ENCODE measurements around the gene DHX38.
"Not testable (repeated sequence)": the region's sequence is repeated elsewhere in the genome, so short reads cannot be mapped to it uniquely, and the experiment has no call there.

DHX38 gene

DNA sequence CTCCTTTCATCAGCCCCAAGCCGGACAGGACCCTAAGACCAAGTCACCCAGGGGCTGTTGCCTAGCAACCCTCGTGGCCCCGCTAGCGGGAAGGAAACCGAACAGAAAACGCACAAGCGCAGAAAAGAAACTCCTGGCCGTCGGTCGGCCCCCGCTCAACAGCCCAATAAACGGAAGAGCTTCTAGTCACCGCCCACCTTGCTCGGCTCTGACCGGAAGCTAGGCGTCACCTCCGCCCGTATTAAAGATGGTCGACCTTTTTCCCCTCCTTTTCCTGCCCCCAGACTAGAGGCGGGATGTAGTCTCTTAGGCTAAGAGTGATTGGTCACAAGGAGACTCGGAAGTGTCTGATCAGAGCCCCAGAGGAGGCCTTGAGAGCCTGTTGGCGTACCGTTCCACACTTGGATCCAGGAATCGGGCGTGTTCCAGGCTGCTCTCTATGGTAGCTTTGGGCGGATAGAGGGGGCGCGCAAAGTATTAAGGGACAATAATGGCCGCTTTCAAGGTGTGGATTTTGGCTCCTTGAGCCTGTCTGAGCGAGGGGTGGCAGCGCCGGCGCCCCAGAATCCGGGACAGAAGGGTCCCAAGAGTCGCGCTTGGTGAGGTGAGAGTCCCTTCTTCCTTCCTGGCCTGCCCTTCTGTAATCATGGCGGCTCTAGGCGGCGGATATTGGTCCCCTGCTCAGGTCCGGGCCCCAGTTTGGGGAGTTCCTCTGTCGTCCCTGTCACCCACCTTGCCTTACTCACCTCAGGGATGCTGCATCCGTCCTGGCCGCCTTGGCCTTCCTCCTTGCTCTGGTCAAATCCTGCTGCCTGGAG lies at the start of gene DHX38, which contains the start of gene TXNL4B:
DHX38 (plus strand) TSS at position 400 of the 818 bp plus-strand sequence. CDS start 2,311 bp downstream, outside the sequence.
TXNL4B (minus strand) TSS at position 173 of the 818 bp plus-strand sequence. CDS start 2,871 bp downstream, outside the sequence.
- DNase-seq (ENCODE audit: low read depth in 2 of 2), result peak; percentile 90 to 91

DNA sequence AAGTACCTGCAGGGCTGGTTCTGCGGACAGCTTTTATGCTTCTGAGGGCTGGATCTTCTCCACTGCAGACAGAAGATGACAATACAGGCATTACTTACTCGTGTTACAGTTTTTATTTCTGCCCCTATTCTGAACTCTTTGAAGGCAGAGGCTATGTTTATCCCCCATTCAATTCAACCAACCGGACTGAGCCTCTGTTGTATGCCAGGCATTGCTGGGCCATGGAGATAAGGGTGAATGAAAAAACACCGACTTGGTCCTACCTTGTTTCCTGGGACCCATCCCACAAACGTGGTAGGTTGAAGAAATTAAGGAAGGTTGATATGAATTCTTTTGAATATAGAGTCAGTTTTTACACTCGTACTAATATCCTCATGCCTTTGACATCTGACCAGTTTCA lies 49.4 kb upstream of the DHX38 start:
- DNase-seq (ENCODE audit: low read depth in 2 of 2), result no peak

DNA sequence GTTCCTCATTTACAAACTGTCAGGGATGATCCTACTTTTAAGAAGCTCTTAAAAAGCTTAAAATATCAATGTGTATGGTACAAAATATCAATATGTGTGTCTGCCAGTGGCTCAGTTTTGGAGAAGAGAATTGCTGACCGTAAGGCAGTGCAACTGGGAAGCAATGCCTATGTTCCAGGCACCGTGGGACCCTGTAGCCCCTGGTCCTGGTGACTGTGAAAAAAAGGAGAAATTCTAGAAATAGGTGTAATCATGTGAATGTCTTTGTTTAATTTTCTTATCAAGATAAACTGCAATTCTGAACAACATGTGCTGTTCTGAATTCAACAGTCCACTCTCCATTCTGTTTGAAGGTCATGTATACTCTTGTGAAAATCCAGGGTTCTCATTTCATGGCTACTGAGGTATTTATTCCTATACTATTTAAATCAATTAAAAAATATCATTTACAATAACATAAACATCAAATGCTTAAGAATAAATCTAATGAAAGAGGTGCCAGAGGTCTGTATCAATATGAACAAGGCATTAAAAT lies 48.8 kb upstream of the DHX38 start:
- no peak for DNase-seq (ENCODE audit: low read depth in 2 of 2)

DNA sequence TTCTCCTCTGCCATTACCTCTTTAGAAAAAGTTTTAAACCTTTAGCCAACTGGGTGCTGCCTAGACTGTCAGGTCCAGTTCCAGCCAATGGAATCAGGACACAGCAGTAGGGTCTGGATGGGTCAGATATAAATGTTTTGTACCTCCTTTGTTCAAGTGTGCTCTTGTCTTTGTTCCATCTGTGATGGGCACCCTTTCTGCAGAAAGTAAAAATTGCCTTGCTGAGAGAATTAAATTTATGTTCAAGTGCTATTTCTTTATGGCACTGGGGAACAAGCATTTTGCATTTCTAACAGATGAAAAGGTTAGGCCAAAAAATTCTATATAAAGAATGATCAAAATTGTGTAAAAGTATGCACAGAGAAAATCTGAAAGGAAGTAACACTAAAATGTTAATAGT lies 44.5 kb upstream of the DHX38 start:
- no peak for DNase-seq (ENCODE audit: low read depth in 2 of 2)

DNA sequence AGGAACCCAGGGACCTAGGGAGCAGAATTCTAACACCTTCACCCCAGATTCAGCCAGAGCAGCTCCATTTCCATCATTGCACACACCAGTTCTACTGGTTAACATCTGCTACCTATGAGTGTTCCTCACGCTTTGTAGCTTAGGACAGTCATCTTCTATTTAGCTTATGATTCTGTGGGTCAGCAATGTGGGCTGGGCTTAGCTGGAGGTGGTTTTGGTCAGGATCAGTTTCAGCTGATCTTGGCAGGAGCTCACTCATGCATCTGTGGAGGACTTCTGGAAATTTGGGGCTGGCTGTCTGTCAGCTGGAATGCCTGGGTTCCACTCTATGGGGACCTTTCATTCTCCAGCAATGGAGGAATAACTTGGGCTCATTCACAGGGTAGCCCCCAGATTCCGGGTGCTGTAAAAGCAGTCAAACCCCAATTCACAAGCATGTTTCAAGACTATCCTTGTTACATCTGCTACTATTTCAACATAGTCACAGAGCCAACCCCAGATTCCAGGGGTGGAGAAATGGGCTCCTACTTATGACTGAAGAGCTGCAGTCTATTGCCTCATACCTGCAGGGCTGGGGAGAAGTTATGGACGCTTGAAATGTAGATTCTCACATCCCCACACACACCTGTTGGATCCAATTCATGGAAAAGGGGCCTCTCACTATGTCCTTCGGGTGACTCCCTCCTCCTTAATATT lies 42.7 kb upstream of the DHX38 start:
- DNase-seq (ENCODE audit: low read depth in 2 of 2), result no peak

DNA sequence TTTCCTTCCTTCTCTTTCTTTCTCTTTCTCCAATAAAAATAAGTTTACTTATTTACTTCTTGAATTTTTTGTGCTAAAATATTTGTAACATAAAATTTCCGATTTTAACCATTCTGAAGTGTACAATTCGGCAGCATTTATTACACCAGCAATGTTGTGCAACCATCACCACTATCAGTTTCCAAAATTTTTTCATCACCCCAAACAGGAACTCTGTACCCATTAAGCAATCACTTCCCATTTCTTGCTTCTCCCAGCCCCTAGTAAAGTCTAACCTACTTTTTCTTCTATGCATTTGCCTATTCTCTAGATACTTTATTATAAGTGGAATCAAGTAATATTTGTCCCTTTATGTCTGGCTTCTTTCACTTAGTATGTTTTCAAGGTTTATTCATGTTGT lies 41.8 kb upstream of the DHX38 start:
- no peak for DNase-seq (ENCODE audit: low read depth in 2 of 2)

DNA sequence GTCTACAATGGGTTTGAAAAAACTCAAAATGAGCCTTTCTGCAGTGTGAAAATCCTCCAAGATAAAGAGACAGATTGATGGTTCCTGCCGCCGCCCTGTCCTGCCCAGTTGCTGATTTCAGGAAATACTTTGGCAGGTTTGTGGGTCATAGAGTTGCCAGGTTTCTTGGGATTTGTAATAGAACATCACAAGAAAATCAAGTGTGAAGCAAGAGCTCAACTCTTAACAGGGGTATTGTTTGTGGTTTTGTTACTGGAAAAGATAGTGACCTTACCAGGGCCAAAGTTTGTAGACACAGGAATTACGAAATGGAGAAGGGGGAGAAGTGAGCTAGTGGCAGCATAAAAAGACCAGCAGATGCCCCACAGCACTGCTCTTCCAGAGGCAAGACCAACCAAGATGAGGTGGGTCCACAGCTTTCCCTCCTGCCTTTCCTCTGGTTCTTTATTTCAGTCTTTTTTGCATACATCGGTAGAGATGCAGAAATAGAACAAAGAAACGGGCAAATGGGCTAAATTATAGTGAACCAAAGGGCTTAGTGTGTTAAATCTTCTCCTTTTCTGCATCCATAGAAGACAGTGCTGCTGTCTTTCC lies 39.3 kb upstream of the DHX38 start, which contains the start of gene HP:
HP (plus strand) TSS at position 252 of the 594 bp plus-strand sequence; CDS start at position 400, 148 bp downstream.
- DNase-seq (ENCODE audit: low read depth in 2 of 2), result not testable (repeated sequence)

DNA sequence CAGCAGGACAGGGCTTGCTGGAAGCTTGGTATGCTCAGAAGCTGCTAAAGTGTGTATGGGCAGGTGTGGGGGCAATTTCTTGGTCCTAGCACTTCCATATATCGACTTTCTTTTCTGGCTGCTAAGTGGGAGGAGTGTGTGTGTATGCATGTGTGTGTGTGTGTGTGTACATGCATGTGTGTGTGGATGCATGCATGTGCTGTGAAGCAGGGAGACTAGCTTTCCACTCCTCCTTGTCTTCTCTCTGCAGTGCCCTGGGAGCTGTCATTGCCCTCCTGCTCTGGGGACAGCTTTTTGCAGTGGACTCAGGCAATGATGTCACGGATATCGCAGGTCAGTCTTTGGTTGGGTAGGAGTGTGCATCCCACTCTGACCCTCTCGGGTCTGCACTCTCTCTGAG lies 37.7 kb upstream of the DHX38 start:
- no peak for DNase-seq (ENCODE audit: low read depth in 2 of 2)

DNA sequence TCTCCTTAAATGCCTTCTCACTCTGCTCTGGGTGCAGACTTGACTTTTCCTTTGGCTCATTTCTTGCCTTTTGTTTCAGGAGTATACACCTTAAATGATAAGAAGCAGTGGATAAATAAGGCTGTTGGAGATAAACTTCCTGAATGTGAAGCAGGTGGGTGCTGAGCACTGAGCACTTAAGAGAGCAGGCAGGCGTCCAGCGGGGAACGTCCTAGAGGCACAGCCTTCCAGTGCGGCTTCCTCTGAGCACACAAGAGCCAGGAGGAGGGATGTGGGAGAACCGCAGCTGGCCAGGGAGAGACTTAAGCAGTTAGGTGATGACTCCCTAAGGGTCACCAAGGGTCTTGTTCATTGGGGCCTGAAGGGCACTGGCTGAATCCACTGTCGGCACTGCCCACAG lies 36.3 kb upstream of the DHX38 start:
- DNase-seq (ENCODE audit: low read depth in 2 of 2), result not testable (repeated sequence)

DNA sequence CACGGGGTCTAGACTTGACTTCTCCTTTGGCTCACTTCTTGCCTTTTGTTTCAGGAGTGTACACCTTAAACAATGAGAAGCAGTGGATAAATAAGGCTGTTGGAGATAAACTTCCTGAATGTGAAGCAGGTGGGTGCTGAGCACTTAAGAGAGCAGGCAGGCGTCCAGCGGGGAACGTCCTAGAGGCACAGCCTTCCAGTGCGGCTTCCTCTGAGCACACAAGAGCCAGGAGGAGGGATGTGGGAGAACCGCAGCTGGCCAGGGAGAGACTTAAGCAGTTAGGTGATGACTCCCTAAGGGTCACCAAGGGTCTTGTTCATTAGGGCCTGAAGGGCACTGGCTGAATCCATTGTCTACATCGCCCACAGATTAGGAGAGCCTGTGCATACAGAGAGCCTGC lies 34.6 kb upstream of the DHX38 start:
- not testable (repeated sequence) for DNase-seq (ENCODE audit: low read depth in 2 of 2)

DNA sequence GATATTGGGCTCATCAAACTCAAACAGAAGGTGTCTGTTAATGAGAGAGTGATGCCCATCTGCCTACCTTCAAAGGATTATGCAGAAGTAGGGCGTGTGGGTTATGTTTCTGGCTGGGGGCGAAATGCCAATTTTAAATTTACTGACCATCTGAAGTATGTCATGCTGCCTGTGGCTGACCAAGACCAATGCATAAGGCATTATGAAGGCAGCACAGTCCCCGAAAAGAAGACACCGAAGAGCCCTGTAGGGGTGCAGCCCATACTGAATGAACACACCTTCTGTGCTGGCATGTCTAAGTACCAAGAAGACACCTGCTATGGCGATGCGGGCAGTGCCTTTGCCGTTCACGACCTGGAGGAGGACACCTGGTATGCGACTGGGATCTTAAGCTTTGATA lies 33.2 kb upstream of the DHX38 start:
- no peak for DNase-seq (ENCODE audit: low read depth in 2 of 2)

DNA sequence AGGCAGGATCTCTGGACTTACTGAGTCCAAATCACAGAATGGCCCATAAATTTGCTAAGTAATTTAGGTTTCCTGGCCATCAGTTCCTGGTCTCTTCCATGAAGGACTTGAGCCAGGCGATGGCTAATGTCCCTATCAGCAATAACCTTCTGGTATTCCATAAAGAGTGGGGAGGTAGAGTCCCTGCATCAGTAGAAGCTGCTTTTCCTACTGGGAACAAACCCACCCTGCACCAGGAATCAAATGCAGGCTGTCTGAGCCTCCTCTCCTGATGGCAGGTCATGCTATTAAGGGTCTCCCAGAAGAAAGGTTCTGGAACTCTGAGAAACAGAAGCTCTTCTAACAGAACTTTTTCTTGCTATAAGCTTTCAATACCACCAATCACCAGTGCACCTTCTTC lies 32.1 kb upstream of the DHX38 start:
- no peak for DNase-seq (ENCODE audit: low read depth in 2 of 2)

DNA sequence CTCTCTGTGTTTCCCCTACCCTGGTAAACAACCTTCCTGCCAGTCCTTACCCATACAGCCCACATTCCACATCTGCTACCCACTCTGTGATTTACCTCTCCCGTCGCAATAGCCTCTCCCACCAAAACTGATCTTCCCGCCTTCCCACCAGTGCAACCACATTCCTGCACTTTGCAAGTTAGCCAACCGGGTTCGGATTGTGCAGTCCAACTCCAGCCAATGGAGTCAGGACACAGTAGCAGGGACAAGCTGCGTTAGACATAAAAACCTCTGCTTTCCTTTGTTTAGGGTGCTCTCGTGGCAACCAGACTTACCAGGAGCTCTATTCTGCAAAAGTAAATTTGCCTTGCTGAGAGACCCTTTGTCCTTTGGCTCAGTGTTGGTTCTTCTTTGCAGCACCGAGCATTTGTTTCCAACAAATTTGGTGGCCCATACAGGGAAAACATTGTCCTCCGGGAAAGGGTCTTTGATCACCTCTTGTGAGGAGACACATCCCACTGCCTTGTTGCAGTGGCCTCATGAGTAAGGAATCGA lies 29.2 kb upstream of the DHX38 start:
- no peak for DNase-seq (ENCODE audit: low read depth in 2 of 2)

DNA sequence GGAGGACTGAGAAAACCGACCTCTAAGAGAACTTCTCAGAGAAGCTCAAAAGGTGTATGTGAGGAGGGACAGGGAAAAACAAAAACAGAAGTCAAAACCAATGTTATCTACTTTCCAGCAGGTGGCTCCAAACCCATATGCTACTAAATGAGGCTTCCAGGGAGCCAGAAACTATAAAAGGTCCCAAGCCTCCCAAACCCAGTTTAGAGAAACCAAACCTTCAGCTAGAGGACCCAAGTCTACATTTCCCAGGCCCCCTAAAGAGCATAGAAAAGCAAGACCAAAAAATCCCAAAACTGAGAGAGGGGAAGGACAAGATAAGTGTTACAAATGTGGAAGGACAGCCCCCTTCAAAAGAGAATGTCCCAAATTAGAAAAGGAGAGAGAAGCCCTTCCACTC lies 26.9 kb upstream of the DHX38 start:
- no peak for DNase-seq (ENCODE audit: low read depth in 2 of 2)

DNA sequence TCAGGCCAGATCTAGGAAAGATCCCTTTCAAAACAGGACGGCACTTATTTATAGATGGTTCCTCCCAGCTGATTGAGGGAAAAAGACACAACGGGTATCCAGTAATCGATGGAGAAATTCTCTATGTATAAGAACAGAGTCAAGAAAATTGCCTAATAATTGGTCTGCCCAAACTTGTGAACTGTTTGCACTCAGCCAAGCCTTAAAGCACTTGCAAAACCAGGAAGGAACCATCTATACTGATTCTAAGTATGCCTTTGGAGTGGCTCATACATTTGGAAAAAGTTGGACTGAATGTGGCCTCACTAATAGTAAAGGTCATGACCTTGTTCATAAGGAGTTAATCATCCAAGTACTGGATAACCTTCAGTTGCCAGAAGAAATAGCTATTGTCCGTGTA lies 24.7 kb upstream of the DHX38 start:
- DNase-seq (ENCODE audit: low read depth in 2 of 2), result no peak

DNA sequence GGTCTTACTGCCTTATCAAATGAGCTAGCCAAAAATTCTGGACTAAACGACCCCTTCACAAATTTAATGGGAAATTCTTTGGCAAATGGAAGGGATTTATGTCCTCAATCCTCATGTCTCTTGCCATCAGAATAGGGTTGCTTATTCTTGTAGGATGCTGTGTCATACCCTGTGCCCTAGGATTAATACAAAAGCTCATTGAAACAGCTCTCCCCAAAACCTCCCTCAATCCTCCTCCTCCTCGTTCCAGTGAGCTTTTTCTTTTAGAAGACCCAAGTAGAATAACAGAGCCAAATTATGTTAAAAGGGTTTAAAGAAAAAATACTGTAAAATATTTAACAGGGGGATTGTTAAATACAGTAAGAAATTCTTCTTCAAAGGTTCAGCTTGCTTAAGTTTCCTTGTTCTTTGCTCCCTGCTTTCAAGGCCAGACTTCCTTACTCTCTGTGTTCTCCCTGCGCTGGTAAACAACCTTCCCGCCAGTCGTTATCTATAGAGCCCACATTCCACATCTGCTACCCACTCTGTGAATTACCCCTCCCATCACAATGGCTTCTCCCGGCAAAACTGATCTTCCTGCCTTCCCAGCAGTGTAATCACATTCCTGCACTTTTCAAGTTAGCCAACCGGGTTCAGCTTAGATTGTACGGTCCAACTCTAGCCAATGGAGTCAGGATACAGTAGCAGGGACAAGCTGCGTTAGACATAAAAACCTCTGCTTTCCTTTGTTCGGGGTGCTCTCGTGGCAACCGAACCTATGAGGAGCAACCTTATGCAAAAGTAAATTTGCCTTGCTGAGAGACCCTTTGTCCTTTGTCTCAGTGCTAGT lies 20.9 kb upstream of the DHX38 start:
- no peak for DNase-seq (ENCODE audit: low read depth in 2 of 2)

DNA sequence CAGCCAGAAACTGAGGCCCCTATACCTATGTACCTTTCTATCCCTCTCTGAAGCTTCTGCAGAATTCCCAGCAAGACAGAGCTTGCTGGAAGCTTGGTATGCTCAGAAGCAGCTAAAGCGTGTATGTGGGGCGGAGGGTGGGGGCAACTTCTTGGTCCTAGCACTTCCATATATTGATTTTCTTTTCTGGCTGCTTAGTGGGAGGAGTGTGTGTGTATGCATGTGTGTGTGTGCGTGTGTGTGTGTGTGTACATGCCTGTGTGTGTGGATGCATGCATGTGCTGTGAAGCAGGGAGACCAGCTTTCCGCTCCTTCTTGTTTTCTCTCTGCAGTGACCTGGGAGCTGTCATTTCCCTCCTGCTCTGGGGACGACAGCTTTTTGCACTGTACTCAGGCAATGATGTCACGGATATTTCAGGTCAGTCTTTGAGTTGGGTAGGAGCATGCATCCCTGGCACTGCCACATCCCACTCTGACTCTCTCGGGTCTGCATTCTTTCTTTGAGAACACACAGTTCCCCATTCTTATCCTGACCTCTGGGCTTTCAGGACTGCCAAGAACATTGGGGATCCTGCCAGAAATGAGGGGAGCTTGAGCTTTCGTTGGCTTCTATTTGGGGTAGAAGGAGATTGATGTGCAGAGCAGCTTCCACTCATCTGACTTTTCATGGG lies 20.0 kb upstream of the DHX38 start:
- DNase-seq (ENCODE audit: low read depth in 2 of 2), result no peak

DNA sequence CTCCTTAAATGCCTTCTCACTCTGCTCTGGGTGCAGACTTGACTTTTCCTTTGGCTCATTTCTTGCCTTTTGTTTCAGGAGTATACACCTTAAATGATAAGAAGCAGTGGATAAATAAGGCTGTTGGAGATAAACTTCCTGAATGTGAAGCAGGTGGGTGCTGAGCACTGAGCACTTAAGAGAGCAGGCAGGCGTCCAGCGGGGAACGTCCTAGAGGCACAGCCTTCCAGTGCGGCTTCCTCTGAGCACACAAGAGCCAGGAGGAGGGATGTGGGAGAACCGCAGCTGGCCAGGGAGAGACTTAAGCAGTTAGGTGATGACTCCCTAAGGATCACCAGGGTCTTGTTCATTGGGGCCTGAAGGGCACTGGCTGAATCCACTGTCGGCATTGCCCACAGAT lies 18.6 kb upstream of the DHX38 start:
- DNase-seq (ENCODE audit: low read depth in 2 of 2), result not testable (repeated sequence)

DNA sequence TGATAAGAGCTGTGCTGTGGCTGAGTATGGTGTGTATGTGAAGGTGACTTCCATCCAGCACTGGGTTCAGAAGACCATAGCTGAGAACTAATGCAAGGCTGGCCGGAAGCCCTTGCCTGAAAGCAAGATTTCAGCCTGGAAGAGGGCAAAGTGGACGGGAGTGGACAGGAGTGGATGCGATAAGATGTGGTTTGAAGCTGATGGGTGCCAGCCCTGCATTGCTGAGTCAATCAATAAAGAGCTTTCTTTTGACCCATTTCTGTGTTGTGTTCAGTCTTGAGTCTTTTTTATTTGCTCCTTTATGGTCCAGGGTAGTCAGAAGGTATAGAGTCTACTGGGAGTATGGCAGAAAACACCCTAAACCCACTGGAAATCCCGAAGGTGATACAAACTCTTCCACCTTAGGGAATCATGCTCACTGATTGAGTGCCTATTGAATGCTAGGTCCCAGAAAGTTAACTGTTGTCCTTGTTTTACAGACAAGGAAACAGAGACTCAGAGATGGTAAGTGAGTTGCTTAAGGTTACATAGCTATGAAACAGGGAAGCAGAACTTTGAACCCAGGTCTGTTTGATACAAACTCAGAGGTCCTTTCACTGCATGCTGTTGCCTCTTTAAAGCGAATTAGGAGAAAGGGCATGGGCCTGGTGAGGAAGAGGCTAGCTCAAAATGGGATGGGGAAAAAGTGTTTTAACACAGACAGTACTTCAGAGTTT lies 16.5 kb upstream of the DHX38 start:
- DNase-seq (ENCODE audit: low read depth in 2 of 2), result not testable (repeated sequence)
